GM21529 (cell line): Measurements from ENCODE around the gene CDK16.

Source experiments
- ATAC-seq: cut with Tn5 transposase; IDR thresholded peaks from one replicate; pipeline ENCODE4 v1.9.1; 2021; ENCODE audit not compliant: unreplicated experiment

The CDK16 gene

GRCh38 chrX:47206316-47206715 lies 12.2 kb upstream of the CDK16 start:
- ATAC-seq, result no peak

GRCh38 chrX:47208108-47208507 lies 10.4 kb upstream of the CDK16 start:
- ATAC-seq, result no peak

GRCh38 chrX:47209508-47210238 lies 8.8 kb upstream of the CDK16 start:
- no peak for ATAC-seq

GRCh38 chrX:47210661-47211425 lies 7.6 kb upstream of the CDK16 start:
- ATAC-seq, result no peak

GRCh38 chrX:47212381-47213293 lies 5.8 kb upstream of the CDK16 start:
- ATAC-seq, result no peak

- ATAC-seq, result no peak
Measured at GRCh38 chrX:47214435-47215077, 3.9 kb upstream of the CDK16 start.

GRCh38 chrX:47215291-47215900 lies 3.1 kb upstream of the CDK16 start:
- no peak for ATAC-seq

GRCh38 chrX:47216393-47216925 lies 2.0 kb upstream of the CDK16 start:
- ATAC-seq, result no peak

- ATAC-seq, result no peak
Measured at GRCh38 chrX:47217121-47217851, 1.2 kb upstream of the CDK16 start.

GRCh38 chrX:47217852-47218279 lies 615 bp upstream of the CDK16 start:
- ATAC-seq, result peak; percentile 88

GRCh38 chrX:47218920-47219815 lies 687 bp downstream of the CDK16 start:
- no peak for ATAC-seq

GRCh38 chrX:47221756-47222155 lies 3.3 kb downstream of the CDK16 start:
- ATAC-seq, result no peak

- no peak for ATAC-seq
Measured at GRCh38 chrX:47222751-47223350, 4.4 kb downstream of the CDK16 start.

- no peak for ATAC-seq
Measured at GRCh38 chrX:47223476-47224250, 5.2 kb downstream of the CDK16 start.

GRCh38 chrX:47224266-47224895 lies 5.9 kb downstream of the CDK16 start:
- no peak for ATAC-seq

- ATAC-seq, result no peak
Measured at GRCh38 chrX:47224896-47225290, 6.4 kb downstream of the CDK16 start.

- no peak for ATAC-seq
Measured at GRCh38 chrX:47226071-47226470, 7.6 kb downstream of the CDK16 start.
